WERI-Rb-1 (cell line): ENCODE measurements around the gene TNIP3.

Experiments used
- DNase-seq: peaks from one replicate; pipeline ENCODE4 v3.0.0-alpha.2; 2020
- H3K27ac ChIP-seq: fragments of 250-450 bp; sonication (Bioruptor Pico); 2 replicates; pipeline ENCODE4 v1.5.1; 2020; ENCODE audit warnings: mild to moderate bottlenecking, moderate library complexity
- H3K27me3 ChIP-seq: fragments of 250-450 bp; sonication (Bioruptor Pico); 2 replicates; pipeline ENCODE4 v1.5.1; 2021; ENCODE audit warnings: mild to moderate bottlenecking, low read depth, moderate library complexity; ENCODE audit not compliant: insufficient read depth, severe bottlenecking
- H3K36me3 ChIP-seq: fragments of 250-450 bp; sonication (Bioruptor Pico); 2 replicates; pipeline ENCODE4 v1.5.1; 2020; ENCODE audit warnings: mild to moderate bottlenecking, moderate library complexity
- H3K4me3 ChIP-seq: 2 replicates; pipeline ENCODE4 v1.5.1; 2011; ENCODE audit warnings: low read depth, mild to moderate bottlenecking, control low read depth, low read length
- H3K9me3 ChIP-seq: fragments of 250-450 bp; sonication (Bioruptor Pico); 2 replicates; pipeline ENCODE4 v1.5.1; 2021; ENCODE audit warnings: mild to moderate bottlenecking, moderate library complexity; ENCODE audit not compliant: severe bottlenecking
- TF ChIP-seq, protein P1 (sequence below): IDR thresholded peaks from 2 replicates; pipeline ENCODE4 v1.5.1; 2011; ENCODE audit warnings: low read depth, mild to moderate bottlenecking, control low read depth, inconsistent platforms, low read length

Gene TNIP3

GRCh38 chr4:121125498-121125885, 38.6 kb downstream of the TNIP3 start:
- H3K27me3 ChIP-seq: no peaks in the 10 kb centered on the region
- H3K9me3 ChIP-seq: peaks cover 7% of the 10 kb centered on the region
- H3K27ac ChIP-seq: no peak overlapping the region
- no peak for DNase-seq
- no peak overlapping the region for H3K4me3 ChIP-seq
- TF ChIP-seq, protein P1, sequence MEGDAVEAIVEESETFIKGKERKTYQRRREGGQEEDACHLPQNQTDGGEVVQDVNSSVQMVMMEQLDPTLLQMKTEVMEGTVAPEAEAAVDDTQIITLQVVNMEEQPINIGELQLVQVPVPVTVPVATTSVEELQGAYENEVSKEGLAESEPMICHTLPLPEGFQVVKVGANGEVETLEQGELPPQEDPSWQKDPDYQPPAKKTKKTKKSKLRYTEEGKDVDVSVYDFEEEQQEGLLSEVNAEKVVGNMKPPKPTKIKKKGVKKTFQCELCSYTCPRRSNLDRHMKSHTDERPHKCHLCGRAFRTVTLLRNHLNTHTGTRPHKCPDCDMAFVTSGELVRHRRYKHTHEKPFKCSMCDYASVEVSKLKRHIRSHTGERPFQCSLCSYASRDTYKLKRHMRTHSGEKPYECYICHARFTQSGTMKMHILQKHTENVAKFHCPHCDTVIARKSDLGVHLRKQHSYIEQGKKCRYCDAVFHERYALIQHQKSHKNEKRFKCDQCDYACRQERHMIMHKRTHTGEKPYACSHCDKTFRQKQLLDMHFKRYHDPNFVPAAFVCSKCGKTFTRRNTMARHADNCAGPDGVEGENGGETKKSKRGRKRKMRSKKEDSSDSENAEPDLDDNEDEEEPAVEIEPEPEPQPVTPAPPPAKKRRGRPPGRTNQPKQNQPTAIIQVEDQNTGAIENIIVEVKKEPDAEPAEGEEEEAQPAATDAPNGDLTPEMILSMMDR: no peak
- no peaks in the 10 kb centered on the region for H3K36me3 ChIP-seq

GRCh38 chr4:121122661-121123060, 41.5 kb downstream of the TNIP3 start:
- Histone ChIP-seq H3K9me3 (no peaks in the 10 kb centered on the region), H3K36me3 (no peaks in the 10 kb centered on the region), H3K27me3 (no peaks in the 10 kb centered on the region), H3K4me3 (no peak overlapping the region), H3K27ac (no peak overlapping the region)
- DNase-seq: no peak
- TF ChIP-seq, protein P1: no peak

- Histone ChIP-seq H3K9me3 (no peaks in the 10 kb centered on the region), H3K36me3 (no peaks in the 10 kb centered on the region), H3K27me3 (no peaks in the 10 kb centered on the region), H3K4me3 (no peak overlapping the region), H3K27ac (no peak overlapping the region)
- no peak for DNase-seq
- TF ChIP-seq, protein P1: no peak
These were observed 44.4 kb downstream of the TNIP3 start for GRCh38 chr4:121119715-121120114.

GRCh38 chr4:121118344-121118743, 45.8 kb downstream of the TNIP3 start:
- Histone ChIP-seq H3K27ac (no peak overlapping the region), H3K27me3 (no peaks in the 10 kb centered on the region), H3K9me3 (no peaks in the 10 kb centered on the region), H3K36me3 (no peaks in the 10 kb centered on the region), H3K4me3 (no peak overlapping the region)
- TF ChIP-seq, protein P1: no peak
- no peak for DNase-seq

- H3K4me3 ChIP-seq: no peak overlapping the region
- TF ChIP-seq, protein P1: no peak
These were observed 49.4 kb downstream of the TNIP3 start for GRCh38 chr4:121114756-121115155.

GRCh38 chr4:121112530-121112929, 51.6 kb downstream of the TNIP3 start:
- H3K36me3 ChIP-seq: no peaks in the 10 kb centered on the region

More at GRCh38 chr4:121114756-121115155, 49.4 kb downstream of the TNIP3 start:
- Histone ChIP-seq H3K36me3 (no peaks in the 10 kb centered on the region), H3K27ac (no peak overlapping the region), H3K9me3 (no peaks in the 10 kb centered on the region), H3K27me3 (no peaks in the 10 kb centered on the region)
- DNase-seq: no peak

More at GRCh38 chr4:121112530-121112929, 51.6 kb downstream of the TNIP3 start:
- Histone ChIP-seq H3K4me3 (no peak overlapping the region), H3K27me3 (no peaks in the 10 kb centered on the region), H3K27ac (no peak overlapping the region), H3K9me3 (no peaks in the 10 kb centered on the region)
- no peak for DNase-seq
- TF ChIP-seq, protein P1: no peak
